K562 (cell line): ENCODE data around the gene OTULIN.

Source experiments
- CREB1 ChIP-seq, 2 experiments: sonication (generic) in 1 of 2; formaldehyde crosslinking in 1 of 2; IDR thresholded peaks; 2 replicates each; pipeline versions ENCODE4 v1.6.1 to v1.8.0; 2012 to 2022; ENCODE audit warnings: inconsistent platforms in 1 of 2, mild to moderate bottlenecking in 1 of 2, missing genetic modification reagents in 1 of 2, moderate library complexity in 1 of 2
- IRF2 ChIP-seq: sonication (generic); formaldehyde crosslinking; IDR thresholded peaks from 2 replicates; pipeline ENCODE4 v1.8.1; 2022; ENCODE audit warnings: mild to moderate bottlenecking, missing genetic modification reagents
- MAFK ChIP-seq: IDR thresholded peaks from 2 replicates; pipeline ENCODE4 v1.6.1; 2011; ENCODE audit warnings: low read length, improper control_type of control experiment
- ZNF239 ChIP-seq: fragments of 250-450 bp; sonication (Bioruptor Pico); IDR thresholded peaks from 2 replicates; pipeline ENCODE4 v1.4.0; 2020; ENCODE audit warnings: mild to moderate bottlenecking
- TF ChIP-seq, protein P1 (sequence below): fragments of 250-450 bp; sonication (Bioruptor Pico); IDR thresholded peaks from 2 replicates; pipeline ENCODE4 v1.5.0; 2022; ENCODE audit warnings: mild to moderate bottlenecking

DNA sequence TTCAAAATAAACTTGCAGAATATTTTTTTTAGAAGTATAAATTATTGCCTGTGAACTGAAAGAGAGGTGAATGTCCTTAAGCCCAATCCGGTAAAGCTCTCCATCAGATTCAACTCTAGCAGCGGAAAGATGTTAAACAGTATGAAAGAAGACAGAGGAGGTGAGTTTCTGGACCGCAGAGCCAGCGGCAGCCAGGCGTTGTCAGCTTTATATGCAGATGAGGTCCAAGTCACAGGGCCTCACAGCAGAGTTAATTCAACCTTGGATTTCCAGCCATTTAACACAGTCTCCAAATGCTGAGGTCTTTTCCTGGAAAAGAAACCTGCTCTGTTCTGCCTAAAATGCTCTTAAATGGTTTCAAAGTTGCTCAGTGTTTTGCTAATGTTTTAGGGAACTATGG lies 75.5 kb downstream of the OTULIN start:
- TF ChIP-seq MAFK (no peak), IRF2 (CRISPR knock-in tag) (no peak), ZNF239 (no peak), CREB1 (IDR thresholded peaks at IDR 0.05) (no peak), CREB1 (CRISPR knock-in tag; IDR thresholded peaks at IDR 0.05) (no peak)
- TF ChIP-seq, protein P1, sequence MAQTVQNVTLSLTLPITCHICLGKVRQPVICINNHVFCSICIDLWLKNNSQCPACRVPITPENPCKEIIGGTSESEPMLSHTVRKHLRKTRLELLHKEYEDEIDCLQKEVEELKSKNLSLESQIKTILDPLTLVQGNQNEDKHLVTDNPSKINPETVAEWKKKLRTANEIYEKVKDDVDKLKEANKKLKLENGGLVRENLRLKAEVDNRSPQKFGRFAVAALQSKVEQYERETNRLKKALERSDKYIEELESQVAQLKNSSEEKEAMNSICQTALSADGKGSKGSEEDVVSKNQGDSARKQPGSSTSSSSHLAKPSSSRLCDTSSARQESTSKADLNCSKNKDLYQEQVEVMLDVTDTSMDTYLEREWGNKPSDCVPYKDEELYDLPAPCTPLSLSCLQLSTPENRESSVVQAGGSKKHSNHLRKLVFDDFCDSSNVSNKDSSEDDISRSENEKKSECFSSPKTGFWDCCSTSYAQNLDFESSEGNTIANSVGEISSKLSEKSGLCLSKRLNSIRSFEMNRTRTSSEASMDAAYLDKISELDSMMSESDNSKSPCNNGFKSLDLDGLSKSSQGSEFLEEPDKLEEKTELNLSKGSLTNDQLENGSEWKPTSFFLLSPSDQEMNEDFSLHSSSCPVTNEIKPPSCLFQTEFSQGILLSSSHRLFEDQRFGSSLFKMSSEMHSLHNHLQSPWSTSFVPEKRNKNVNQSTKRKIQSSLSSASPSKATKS, result no peak
